GM06990 (cell line): ENCODE results near the gene GPC4.

Source experiments
- DNase-seq: peaks from one replicate; pipeline ENCODE4 v3.0.0-alpha.2; 2011; ENCODE audit not compliant: insufficient read length; ENCODE audit errors: extremely low read depth
- H3K27me3 ChIP-seq: replicated peaks from 2 replicates; pipeline ENCODE4 v1.6.0; 2011; ENCODE audit warnings: low read length; ENCODE audit not compliant: control insufficient read depth, insufficient read depth
- H3K36me3 ChIP-seq: 2 replicates; pipeline ENCODE4 v1.5.1; 2011; ENCODE audit warnings: low read length; ENCODE audit not compliant: control insufficient read depth, insufficient read depth
- H3K4me3 ChIP-seq: replicated peaks from 2 replicates; pipeline ENCODE4 v1.5.1; 2011; ENCODE audit warnings: low read depth, mild to moderate bottlenecking, control low read depth, low read length
- CTCF ChIP-seq: IDR thresholded peaks from 2 replicates; pipeline ENCODE4 v1.5.1; 2011; ENCODE audit warnings: low read length, control low read depth, mild to moderate bottlenecking, inconsistent platforms; ENCODE audit not compliant: insufficient read depth, poor library complexity, severe bottlenecking

The GPC4 gene

GRCh38 chrX:133444952-133445831, 29.9 kb upstream of the GPC4 start:
- Histone ChIP-seq H3K27me3 (no peaks in the 10 kb centered on the region), H3K4me3 (no peak overlapping the region), H3K36me3 (no peaks in the 10 kb centered on the region)
- no peak for DNase-seq
- no peak for TF ChIP-seq CTCF

GRCh38 chrX:133444196-133444595, 28.9 kb upstream of the GPC4 start:
- Histone ChIP-seq H3K36me3 (no peaks in the 10 kb centered on the region), H3K4me3 (no peak overlapping the region), H3K27me3 (no peaks in the 10 kb centered on the region)
- no peak for DNase-seq
- no peak for TF ChIP-seq CTCF

GRCh38 chrX:133440797-133441163, 25.5 kb upstream of the GPC4 start:
- no peak for TF ChIP-seq CTCF
- no peak for DNase-seq

GRCh38 chrX:133440081-133440796, 24.9 kb upstream of the GPC4 start:
- H3K36me3 ChIP-seq: no peaks in the 10 kb centered on the region
- DNase-seq: no peak
- H3K27me3 ChIP-seq: no peaks in the 10 kb centered on the region
- H3K4me3 ChIP-seq: no peak overlapping the region
- TF ChIP-seq CTCF: no peak

More at GRCh38 chrX:133440797-133441163, 25.5 kb upstream of the GPC4 start:
- Histone ChIP-seq H3K36me3 (no peaks in the 10 kb centered on the region), H3K27me3 (no peaks in the 10 kb centered on the region), H3K4me3 (no peak overlapping the region)

- Histone ChIP-seq H3K36me3 (no peaks in the 10 kb centered on the region), H3K27me3 (no peaks in the 10 kb centered on the region), H3K4me3 (no peak overlapping the region)
- no peak for TF ChIP-seq CTCF
- no peak for DNase-seq
These were observed 22.5 kb upstream of the GPC4 start for GRCh38 chrX:133437766-133438165.
